ENCODE data around the gene DNAH9.

DNAH9 gene

DNA sequence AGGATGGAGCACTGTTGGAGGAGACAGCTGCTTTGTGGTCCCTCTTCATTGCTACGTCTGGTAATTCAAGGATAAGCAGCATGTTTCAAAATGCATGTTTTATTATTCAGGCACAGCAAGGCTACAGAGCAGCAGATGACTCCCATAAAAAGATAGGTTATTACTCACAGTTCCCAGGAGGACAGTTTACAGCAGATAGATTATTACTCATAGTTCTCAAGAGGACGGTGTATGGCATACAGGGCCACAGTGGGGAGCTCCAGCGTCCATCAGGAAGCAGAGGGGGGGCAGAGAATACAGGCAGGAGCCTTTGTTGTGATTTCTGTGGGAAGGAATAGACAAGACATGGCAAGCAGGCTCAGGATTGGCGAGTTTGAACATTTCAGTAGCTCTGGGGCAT is 72.9 kb downstream of the DNAH9 start:
- no peak for DNase-seq

- no peak for DNase-seq
Observed at GRCh38 chr17:11682646-11683045, 84.4 kb downstream of the DNAH9 start.

DNA sequence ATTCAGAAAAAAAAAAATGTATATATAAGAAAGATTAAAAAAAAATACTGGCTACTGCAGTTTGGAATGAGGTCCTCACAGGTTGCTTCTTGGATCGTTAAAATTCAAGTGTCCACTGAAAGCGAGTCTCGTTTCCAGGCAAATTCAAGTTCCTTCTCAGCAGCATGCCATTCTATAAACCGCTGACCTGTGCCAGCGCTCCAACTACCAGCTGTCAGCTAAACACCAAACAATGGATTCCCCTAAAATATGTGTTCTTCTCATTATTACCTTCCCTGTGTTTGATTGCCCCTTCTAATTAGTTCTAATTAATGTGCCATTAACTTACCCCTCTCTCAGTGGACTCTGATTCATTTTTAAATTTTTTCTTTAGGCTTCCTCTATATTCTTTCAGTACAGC is 92.4 kb downstream of the DNAH9 start:
- DNase-seq, result no peak

DNA sequence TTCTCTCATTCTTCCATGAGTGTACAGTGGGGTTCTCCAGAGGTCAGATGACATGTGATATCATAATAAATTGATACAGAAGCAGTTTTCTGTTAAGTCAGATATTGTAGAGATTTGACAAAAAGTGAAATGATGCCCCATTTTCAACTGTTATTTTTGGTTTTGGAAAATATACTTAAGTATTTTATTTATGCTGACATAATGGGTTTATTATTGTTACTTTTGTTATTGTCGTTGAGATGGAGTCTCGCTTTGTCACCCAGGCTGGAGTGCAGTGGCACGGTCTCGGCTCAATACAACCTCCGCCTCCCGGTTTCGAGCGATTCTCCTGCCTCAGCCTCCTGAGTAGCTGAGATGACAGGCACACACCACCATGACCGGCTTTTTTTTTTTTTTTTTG is 94.4 kb downstream of the DNAH9 start:
- no peak for DNase-seq

GRCh38 chr17:11693284-11693683 is 95.0 kb downstream of the DNAH9 start:
- no peak for DNase-seq

GRCh38 chr17:11700668-11701067 is 102.4 kb downstream of the DNAH9 start:
- no peak for DNase-seq

DNA sequence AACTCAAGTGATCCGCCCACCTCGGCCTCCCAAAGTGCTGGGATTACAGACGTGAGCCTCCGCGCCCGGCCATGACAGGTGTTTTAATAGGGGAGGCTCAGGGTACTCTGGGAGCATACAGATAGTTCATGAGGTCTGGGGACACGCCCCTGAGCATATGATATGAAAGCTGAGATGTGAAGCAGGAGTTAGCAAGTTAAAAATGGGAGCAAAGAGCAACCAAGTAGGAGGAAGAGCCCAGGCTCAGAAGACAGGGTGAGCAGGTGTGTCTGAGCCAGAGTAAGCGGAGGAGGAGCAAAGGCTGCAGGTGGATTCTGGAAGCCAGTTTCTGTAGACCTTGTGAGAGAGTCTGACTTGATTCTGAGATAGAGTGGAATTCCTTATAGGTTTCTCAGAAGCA is 103.6 kb downstream of the DNAH9 start:
- no peak for DNase-seq

GRCh38 chr17:11704041-11704440 is 105.8 kb downstream of the DNAH9 start:
- DNase-seq, result no peak

DNA sequence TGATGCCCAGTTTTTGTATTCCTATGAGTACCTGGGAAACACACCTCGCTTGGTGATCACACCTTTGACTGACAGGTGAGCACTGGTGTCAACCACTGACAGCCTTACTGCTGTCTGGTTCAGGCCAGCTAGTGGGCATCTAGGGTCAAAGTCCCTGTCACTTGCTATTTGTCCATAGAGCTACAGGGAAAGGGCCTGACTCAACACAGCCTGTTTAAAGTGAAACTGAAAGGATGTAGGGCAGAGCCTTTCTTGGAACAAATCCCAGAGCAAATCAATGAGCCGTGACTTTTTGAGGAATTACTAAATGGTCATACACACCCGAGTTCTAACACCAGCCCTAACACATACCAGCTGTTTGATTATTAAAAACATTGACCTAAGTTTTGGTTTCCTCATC is 106.8 kb downstream of the DNAH9 start:
- DNase-seq, result no peak

DNA sequence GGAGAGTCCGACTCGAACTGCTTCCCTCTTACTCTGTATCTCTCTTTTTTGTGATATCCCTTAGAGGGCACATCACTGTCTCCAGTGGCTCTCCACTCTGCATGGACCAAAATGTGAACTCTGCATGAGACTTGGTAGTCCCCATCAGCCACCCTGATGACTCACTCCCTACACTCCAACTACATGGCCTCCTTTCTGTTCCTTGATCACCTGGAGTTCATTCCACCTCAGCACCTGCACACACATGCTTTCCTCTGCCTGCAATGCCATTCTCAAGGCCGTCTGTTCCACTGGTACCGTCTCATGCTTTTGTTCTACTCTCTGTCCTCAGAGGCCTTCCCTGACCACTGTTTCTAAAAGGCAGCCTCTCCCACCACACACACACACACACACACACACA is 109.3 kb downstream of the DNAH9 start:
- no peak for DNase-seq

- no peak for DNase-seq
Observed at GRCh38 chr17:11712456-11712855, 114.2 kb downstream of the DNAH9 start.

DNA sequence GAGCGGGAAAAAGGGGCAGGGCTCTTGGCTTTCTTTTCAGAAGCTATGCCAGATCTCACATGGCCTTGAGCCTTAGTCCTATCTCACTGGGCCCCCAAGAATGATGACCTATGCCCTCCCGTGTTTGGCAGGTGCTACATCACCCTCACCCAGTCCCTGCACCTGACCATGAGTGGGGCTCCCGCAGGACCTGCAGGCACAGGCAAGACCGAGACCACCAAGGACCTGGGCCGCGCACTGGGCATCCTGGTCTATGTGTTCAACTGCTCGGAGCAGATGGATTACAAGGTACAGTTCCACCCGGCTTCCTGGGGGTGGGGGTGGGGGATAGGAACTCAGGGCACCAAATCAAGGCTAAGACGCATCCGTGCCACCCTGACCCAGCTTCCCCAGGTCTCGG is 120.9 kb downstream of the DNAH9 start:
- no peak for DNase-seq

DNA sequence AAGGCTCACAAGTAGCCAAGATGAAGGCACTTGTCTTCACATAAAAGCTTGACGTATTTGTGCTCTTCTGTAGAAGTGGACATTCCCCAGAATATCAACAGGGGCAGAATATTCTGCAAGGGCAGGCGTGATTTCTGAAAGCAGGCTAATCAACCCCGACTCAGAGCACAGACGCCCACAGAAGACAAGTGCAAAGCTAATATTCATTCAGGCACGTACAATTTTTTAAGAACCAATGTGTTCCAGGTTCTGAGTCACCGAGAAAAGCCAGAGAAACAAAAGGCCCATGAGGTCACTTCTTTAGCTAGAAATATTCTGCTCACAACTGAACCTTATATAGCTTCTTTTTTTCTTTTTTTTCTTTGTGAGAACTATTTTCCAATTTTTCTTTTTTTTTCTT is 121.6 kb downstream of the DNAH9 start:
- DNase-seq, result no peak

DNA sequence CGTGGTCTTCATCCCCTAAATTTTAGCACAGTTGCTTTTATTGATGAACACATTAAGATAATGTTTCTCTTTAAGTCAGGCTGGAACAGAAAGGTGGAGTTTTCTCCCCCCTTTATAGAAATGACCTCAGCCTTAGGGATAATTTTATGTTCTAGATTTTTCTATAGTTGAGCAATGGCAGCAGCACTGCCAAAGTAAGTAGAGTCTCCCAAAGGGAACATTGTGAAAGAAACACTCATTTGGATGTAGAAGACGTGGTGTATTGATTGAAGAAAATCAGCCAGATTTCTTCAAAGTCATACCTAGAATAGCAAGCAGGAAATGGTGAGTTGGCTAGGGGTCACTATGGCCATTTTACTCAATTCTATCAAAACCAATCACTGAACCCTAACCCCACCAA is 122.5 kb downstream of the DNAH9 start:
- DNase-seq, result no peak

GRCh38 chr17:11730747-11731146 is 132.5 kb downstream of the DNAH9 start:
- no peak for DNase-seq

DNA sequence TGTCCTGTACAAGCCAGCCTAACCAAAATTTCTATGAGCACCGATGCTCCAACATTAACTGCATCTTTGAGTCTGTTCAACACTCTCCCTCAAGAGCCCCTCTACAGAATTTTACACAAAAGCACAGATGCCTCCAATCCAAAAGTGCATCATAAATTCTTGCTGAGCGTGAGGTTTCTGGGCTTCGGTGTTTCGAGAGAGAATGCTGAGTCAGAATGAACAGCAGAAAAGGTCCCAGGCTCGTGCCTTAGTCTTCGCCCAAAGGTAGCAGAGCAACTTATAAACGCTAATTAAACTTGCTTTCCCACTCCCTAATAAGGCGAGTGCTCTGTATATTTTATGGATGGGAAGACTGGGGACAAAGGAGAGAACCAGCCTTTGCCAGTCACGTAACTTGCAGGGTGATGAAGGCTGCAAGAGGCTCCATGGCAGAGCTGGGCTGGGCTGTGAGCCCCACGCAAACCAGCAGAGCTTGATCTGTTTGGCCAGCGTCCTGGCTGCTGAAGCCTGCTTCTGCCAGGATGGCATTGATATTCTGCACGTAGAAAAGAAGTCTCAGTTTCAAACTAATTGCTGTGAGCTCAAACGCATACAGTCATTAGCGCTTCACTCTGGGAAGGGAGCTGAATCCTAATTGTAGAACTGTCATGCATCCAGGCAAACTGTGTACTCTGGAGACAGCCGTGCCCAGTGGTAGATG is 138.5 kb downstream of the DNAH9 start:
- no peak for DNase-seq

- DNase-seq, result no peak
Observed at GRCh38 chr17:11737313-11737679, 139.0 kb downstream of the DNAH9 start.

DNA sequence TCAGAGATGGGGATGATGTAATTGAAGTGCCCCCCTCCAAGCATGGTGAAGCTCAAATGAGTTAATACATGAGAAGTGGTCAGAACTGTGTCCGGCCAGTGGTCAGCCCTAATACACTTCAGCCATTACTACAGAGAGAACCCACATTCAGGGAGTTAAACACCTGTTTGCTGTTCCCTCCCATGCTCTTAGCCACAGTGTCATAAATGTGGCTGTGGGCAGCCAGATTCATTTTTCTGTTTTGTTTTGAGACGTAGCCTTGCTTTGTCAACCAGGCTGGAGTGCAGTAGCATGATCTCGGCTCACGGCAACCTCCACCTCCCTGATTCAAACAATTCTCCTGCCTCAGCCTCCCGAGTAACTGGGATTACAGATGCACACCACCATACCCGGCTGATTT is 139.9 kb downstream of the DNAH9 start:
- DNase-seq, result no peak

- no peak for DNase-seq
Observed at GRCh38 chr17:11739351-11739750, 141.1 kb downstream of the DNAH9 start.

- DNase-seq, result no peak
Observed at GRCh38 chr17:11739848-11740247, 141.6 kb downstream of the DNAH9 start.

DNA sequence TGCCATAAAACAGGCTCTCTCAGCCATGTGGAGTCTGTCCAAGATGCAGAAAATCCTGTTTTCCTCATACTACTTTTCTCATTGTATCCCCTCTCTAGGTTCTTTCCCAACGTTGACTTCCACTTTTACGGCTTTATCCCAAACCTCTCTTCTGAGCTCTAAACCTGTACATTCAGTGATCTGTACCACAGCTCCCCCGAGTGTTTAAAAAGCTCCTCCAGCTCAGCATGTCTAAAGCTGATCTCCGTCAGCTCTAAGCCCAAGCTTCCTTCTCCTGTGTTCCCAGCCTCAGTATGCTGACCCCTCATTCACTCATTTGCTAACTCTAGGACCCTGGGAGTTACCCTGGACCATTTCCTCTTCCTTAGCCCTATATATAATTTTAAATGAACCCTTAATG is 144.6 kb downstream of the DNAH9 start:
- no peak for DNase-seq

DNA sequence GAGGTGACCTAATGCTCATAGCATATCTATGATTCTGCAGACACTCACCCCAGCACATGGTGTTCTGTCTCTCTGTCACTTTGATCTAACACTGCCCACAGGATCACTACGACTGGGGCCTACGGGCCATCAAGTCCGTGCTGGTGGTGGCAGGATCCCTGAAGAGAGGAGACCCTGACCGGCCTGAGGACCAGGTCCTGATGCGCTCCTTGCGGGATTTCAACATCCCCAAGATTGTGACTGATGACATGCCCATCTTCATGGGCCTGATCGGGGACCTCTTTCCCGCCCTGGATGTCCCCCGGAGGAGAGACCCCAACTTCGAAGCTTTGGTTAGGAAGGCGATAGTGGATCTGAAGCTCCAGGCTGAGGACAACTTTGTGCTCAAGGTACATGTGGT is 146.4 kb downstream of the DNAH9 start:
- DNase-seq, result no peak

DNA sequence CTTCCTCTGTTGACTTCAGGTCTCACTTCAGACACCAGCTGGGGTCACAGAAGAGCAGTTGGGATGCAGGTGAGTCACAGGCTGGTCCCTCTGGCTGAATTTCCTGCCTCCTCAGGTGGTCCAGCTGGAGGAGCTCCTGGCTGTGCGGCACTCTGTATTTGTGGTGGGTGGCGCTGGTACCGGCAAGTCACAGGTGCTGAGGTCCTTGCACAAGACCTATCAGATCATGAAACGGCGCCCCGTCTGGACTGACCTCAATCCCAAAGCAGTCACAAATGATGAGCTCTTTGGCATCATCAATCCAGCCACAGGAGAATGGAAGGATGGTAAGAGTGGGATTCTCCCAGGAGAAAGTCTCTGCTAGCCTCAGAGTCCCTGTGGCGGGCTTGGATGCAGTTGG is 149.2 kb downstream of the DNAH9 start:
- DNase-seq, result no peak

- DNase-seq, result no peak
Observed at GRCh38 chr17:11757815-11758214, 159.5 kb downstream of the DNAH9 start.

- no peak for DNase-seq
Observed at GRCh38 chr17:11768106-11768505, 169.8 kb downstream of the DNAH9 start.

- DNase-seq, result no peak
Observed at GRCh38 chr17:11768981-11769380, 170.7 kb downstream of the DNAH9 start.

All from activated effector memory CD4-positive, alpha-beta T cell treated with Interleukin-2 at 50 U/mL for 16 hours (primary cell).